GM19468 (cell line): ENCODE data around the gene MEF2C.
A peak's percentile ranks its signal among the peaks of the same experiment; 100 is the strongest.
"Not testable (repeated sequence)": the region's sequence is repeated elsewhere in the genome, so short reads cannot be mapped to it uniquely, and the experiment has no call there.

Experiments
- ATAC-seq: cut with Tn5 transposase; IDR thresholded peaks from one replicate; pipeline ENCODE4 v1.9.1; 2021; ENCODE audit warnings: mild to moderate bottlenecking, moderate library complexity, moderate number of reproducible peaks; ENCODE audit not compliant: unreplicated experiment; ENCODE audit errors: extremely low read depth

Gene MEF2C

GRCh38 chr5:88868468-88869068, 14.4 kb downstream of the MEF2C start:
- ATAC-seq: no peak

- ATAC-seq: no peak
Measured at GRCh38 chr5:88867638-88868037, 15.3 kb downstream of the MEF2C start.

- no peak for ATAC-seq
Measured at GRCh38 chr5:88863523-88863922, 19.5 kb downstream of the MEF2C start.

- ATAC-seq: no peak
Measured at GRCh38 chr5:88862547-88863175, 20.3 kb downstream of the MEF2C start.

GRCh38 chr5:88861231-88861630, 21.8 kb downstream of the MEF2C start:
- no peak for ATAC-seq

GRCh38 chr5:88860501-88860900, 22.5 kb downstream of the MEF2C start:
- ATAC-seq: no peak

- no peak for ATAC-seq
Measured at GRCh38 chr5:88858392-88858791, 24.6 kb downstream of the MEF2C start.

- not testable (repeated sequence) for ATAC-seq
Measured at GRCh38 chr5:88856381-88856780, 26.6 kb downstream of the MEF2C start.

- peak; percentile 38 for ATAC-seq
Measured at GRCh38 chr5:88854769-88855168, 28.2 kb downstream of the MEF2C start.

GRCh38 chr5:88847420-88847819, 35.6 kb downstream of the MEF2C start:
- no peak for ATAC-seq

GRCh38 chr5:88846434-88846833, 36.5 kb downstream of the MEF2C start:
- no peak for ATAC-seq

- ATAC-seq: peak; percentile 65
Measured at GRCh38 chr5:88845081-88845697, 37.8 kb downstream of the MEF2C start.

GRCh38 chr5:88842784-88843183, 40.2 kb downstream of the MEF2C start:
- no peak for ATAC-seq

GRCh38 chr5:88841212-88841611, 41.8 kb downstream of the MEF2C start:
- no peak for ATAC-seq

GRCh38 chr5:88840495-88840894, 42.5 kb downstream of the MEF2C start:
- no peak for ATAC-seq

- no peak for ATAC-seq
Measured at GRCh38 chr5:88839238-88839637, 43.7 kb downstream of the MEF2C start.

GRCh38 chr5:88838500-88838899, 44.5 kb downstream of the MEF2C start:
- no peak for ATAC-seq

GRCh38 chr5:88837817-88838216, 45.2 kb downstream of the MEF2C start:
- no peak for ATAC-seq

GRCh38 chr5:88837222-88837621, 45.8 kb downstream of the MEF2C start:
- ATAC-seq: no peak

- no peak for ATAC-seq
Measured at GRCh38 chr5:88836195-88836838, 46.7 kb downstream of the MEF2C start.

- no peak for ATAC-seq
Measured at GRCh38 chr5:88834499-88834898, 48.5 kb downstream of the MEF2C start.
